ENCODE results near the gene COQ8B. TPM values are rescaled to one million over a fixed set of nuclear protein-coding genes. Genes with fewer than 3 reads are reported as not detected.
A peak's percentile ranks its signal among the peaks of the same experiment; 100 is the strongest.

COQ8B gene
- total and polyA plus RNA-seq, 7 experiments from 2014 or later, result 14.4 to 48.3 (median 36.9) TPM

DNA sequence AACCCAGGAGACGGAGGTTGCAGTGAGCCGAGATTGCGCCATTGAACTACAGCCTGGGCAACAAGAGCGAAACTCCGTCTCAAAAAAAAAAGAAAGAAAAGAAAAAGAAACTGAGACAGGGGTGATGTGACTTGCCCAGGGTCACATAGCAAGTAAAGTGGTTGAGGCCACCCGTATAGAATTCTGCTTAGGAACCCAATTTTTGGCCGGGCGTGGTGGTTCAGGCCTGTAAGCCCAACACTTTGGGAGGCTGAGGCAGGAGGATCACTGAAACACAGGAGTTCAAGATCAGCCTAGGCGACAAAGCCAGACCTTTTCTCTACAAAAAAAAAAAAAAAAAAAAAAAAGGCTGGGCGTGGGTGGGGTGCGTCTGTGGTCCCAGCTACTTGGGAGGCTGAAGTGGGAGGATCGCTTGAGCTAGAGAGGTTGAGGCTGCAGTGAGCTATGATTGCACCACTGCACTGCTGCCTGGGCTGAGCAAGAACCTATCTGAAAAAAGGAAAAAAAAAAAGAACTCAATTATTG lies 35.6 kb upstream of the COQ8B start:
- DNase-seq (no peak), ATAC-seq (no peak)
- H3K36me3 ChIP-seq (ENCODE audit: control insufficient read depth in 2 of 3, insufficient read depth in 3 of 3, low read length in 3 of 3), result peaks cover 2 to 17% (median 5%) of the 10 kb centered on the region in 3 experiments
- Mint-ChIP-seq H3K27ac (peak overlapping the region; percentile 55 to 99 (median 98)), H3K4me1 (peaks cover 46 to 63% (median 59%) of the 10 kb centered on the region in 7 donors), H3K36me3 (peaks cover 0 to 45% (median 16%) of the 10 kb centered on the region in 5 donors), H3K4me3 (peak overlapping the region; percentile 93 to 100 (median 96)), H3K27me3 (no peaks in the 10 kb centered on the region), H3K9me3 (peaks cover 0 to 1% (median 0%) of the 10 kb centered on the region in 11 donors)
- H3K4me1 ChIP-seq (ENCODE audit: control insufficient read depth in 2 of 2, insufficient read depth in 2 of 2, low read length in 2 of 2), result peaks cover 32 to 47% of the 10 kb centered on the region in 2 donors
- ChIA-PET POLR2A (interaction anchor here (0.8 to 4.6 kb wide), 8 partner anchors 19 to 53 kb away, joined by 3 to 92 read pairs (median 6); partner anchors contain the start of genes COQ8B, EGLN2, ITPKC and RAB4B), CTCF (interaction anchor here (0.6 to 1.2 kb wide), 5 partner anchors 45 to 1212 kb away, joined by 3 read pairs; no protein-coding TSS in a partner anchor)
- peak overlapping the region; percentile 83 for H3K27ac ChIP-seq (ENCODE audit: low read depth, low read length)
- intact Hi-C loops (cut with micrococcal nuclease), result no loop called here
- H3K4me3 ChIP-seq (ENCODE audit: low read length), result peak overlapping the region; percentile 96
- no peaks in the 10 kb centered on the region for H3K27me3 ChIP-seq (ENCODE audit: control insufficient read depth in 2 of 2, insufficient read depth in 2 of 2, low read length in 2 of 2)
- no peaks in the 10 kb centered on the region for H3K9me3 ChIP-seq (ENCODE audit: control insufficient read depth in 2 of 3, low read length in 3 of 3)

DNA sequence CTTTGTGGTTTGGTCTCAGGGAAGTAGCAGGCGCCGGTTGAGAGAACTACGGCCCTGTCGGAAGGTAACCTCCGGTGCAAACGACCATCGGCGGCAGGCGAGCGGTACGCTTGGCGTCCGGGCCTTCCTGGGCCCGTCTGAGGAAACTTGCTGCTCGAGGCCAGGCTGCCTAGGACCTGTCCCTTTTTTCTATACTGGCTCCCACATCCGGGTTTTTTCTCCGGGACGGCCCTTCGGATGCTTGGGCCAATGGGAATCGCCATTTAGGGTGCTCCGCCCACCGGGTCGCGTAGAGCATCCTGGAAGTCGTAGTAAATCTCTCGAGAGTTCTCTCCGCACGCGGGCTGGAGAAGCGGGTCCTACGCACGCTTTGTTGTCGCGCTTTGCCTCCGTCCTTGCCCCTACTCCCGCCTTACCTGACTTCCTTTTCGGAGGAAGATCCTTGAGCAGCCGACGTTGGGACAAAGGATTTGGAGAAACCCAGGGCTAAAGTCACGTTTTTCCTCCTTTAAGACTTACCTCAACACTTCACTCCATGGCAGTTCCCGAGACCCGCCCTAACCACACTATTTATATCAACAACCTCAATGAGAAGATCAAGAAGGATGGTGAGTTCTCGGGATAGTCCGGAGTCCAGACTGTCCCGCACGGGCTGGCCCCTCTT lies 34.3 kb upstream of the COQ8B start, which contains the start of gene SNRPA:
Gene SNRPA (plus strand): TSS at position 330 of the 664 bp plus-strand sequence. CDS start 206 bp downstream, at position 536.
- Mint-ChIP-seq H3K4me1 (peaks cover 37 to 51% (median 49%) of the 10 kb centered on the region in 7 donors), H3K36me3 (peaks cover 0 to 38% (median 11%) of the 10 kb centered on the region in 5 donors), H3K9me3 (peaks cover 0 to 1% (median 0%) of the 10 kb centered on the region in 11 donors), H3K4me3 (peak within 1 kb of the TSS; percentile 93 to 100 (median 96)), H3K27me3 (no peaks in the 10 kb centered on the region), H3K27ac (peak within 1 kb of the TSS; percentile 90 to 99 (median 98))
- Histone ChIP-seq H3K36me3 (ENCODE audit: control insufficient read depth in 2 of 3, insufficient read depth in 3 of 3, low read length in 3 of 3) (peaks cover 0 to 6% (median 0%) of the 10 kb centered on the region in 3 experiments), H3K9me3 (ENCODE audit: control insufficient read depth in 2 of 3, low read length in 3 of 3) (no peaks in the 10 kb centered on the region), H3K27ac (ENCODE audit: low read depth, low read length) (peak within 1 kb of the TSS; percentile 84), H3K27me3 (ENCODE audit: control insufficient read depth in 2 of 2, insufficient read depth in 2 of 2, low read length in 2 of 2) (no peaks in the 10 kb centered on the region), H3K4me3 (ENCODE audit: low read length) (peak within 1 kb of the TSS; percentile 96), H3K4me1 (ENCODE audit: control insufficient read depth in 2 of 2, insufficient read depth in 2 of 2, low read length in 2 of 2) (peaks cover 19 to 34% of the 10 kb centered on the region in 2 donors)
- ATAC-seq (peak; percentile 81), DNase-seq (peak in 7 of 9 donors; percentile 94 to 99 (median 98))
- CTCF ChIA-PET, result interaction anchor here (0.7 to 1.7 kb wide), 6 partner anchors 27 to 60 kb away, joined by 3 to 9 read pairs (median 6); partner anchors contain the start of genes COQ8B, EGLN2 and RAB4B
- POLR2A ChIA-PET, result interaction anchor here (0.6 to 4.6 kb wide), 20 partner anchors 8 to 613 kb away, joined by 3 to 92 read pairs (median 4); partner anchors contain the start of genes B9D2, COQ8B, EGLN2 and HNRNPUL1
- intact Hi-C loops (cut with micrococcal nuclease), result loop anchor here (1.0 to 2.0 kb wide), 18 partner anchors 27 to 646 kb away; partner anchors contain the start of genes BCKDHA (in 2 of the 2), COQ8B (in 2 of the 2), EXOSC5 (in 2 of the 2) and NUMBL (in 2 of the 2)

DNA sequence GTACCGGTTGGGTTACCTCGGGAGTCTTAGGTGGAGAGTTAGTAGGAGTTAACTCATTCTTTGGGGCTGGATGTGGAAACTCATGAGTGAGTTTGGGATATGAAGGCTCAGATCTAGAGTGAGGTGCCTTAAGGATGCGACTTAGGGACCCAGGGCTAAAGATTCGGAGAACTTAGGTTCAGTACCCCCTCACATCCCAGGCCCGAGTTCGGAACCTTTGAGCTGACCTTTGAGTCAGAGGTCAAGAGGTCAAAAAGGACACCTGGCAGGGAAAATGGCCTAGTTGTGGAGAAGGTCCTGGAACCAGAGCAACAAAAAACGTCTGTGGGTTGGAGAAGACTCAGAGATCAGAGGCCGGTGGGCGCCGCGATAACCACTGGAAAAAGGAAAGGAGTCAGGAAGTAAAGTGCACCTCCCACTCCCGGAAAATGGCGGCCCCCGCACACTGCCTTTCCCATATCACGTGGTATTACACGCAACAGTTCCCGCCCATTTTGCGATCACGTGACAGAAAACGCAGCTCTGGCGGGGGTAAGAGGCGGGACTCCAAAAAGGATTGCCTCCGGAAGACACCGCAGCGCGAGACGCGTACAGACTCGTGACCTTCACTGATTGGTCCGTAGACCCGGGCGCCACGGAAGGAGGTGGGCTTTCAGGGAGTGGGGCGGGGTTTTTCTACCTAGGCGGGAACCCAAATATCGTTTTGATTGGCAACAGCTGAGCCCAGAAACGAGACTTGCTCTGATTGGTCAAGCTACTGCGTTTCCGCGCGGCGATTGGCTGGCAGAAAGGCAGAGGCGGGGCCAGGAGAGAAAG lies 33.6 kb upstream of the COQ8B start, which contains the start of gene ACTMAP:
Gene ACTMAP (minus strand): TSS at position 420 of the 816 bp plus-strand sequence. CDS start 674 bp downstream, outside the sequence.
- Mint-ChIP-seq H3K4me1 (peaks cover 31 to 43% (median 42%) of the 10 kb centered on the region in 7 donors), H3K4me3 (peak within 1 kb of the TSS; percentile 93 to 100 (median 96)), H3K27ac (peak within 1 kb of the TSS; percentile 90 to 99 (median 98)), H3K27me3 (no peaks in the 10 kb centered on the region), H3K9me3 (peaks cover 0 to 1% (median 0%) of the 10 kb centered on the region in 11 donors), H3K36me3 (peaks cover 0 to 31% (median 7%) of the 10 kb centered on the region in 5 donors)
- H3K27me3 ChIP-seq (ENCODE audit: control insufficient read depth in 2 of 2, insufficient read depth in 2 of 2, low read length in 2 of 2), result no peaks in the 10 kb centered on the region
- intact Hi-C loops (cut with micrococcal nuclease), result loop anchor here (1.0 to 2.0 kb wide), 13 partner anchors 28 to 601 kb away; partner anchors contain the start of genes NUMBL (in 2 of the 2), BLVRB (in 1 of the 2), COQ8B (in 1 of the 2) and RAB4B (in 1 of the 2)
- H3K9me3 ChIP-seq (ENCODE audit: control insufficient read depth in 2 of 3, low read length in 3 of 3), result no peaks in the 10 kb centered on the region
- ATAC-seq (peak; percentile 93), DNase-seq (peak; percentile 95 to 100 (median 100))
- H3K36me3 ChIP-seq (ENCODE audit: control insufficient read depth in 2 of 3, insufficient read depth in 3 of 3, low read length in 3 of 3), result no peaks in the 10 kb centered on the region
- ChIA-PET CTCF (interaction anchor here (0.7 to 1.7 kb wide), 6 partner anchors 28 to 61 kb away, joined by 3 to 9 read pairs (median 6); partner anchors contain the start of genes COQ8B, EGLN2 and RAB4B), POLR2A (interaction anchor here (0.6 to 4.6 kb wide), 22 partner anchors 8 to 614 kb away, joined by 3 to 92 read pairs (median 4); partner anchors contain the start of genes B9D2, COQ8B, EGLN2 and HNRNPUL1)
- H3K27ac ChIP-seq (ENCODE audit: low read depth, low read length), result peak within 1 kb of the TSS; percentile 84
- peak within 1 kb of the TSS; percentile 96 for H3K4me3 ChIP-seq (ENCODE audit: low read length)
- peaks cover 11 to 27% of the 10 kb centered on the region in 2 donors for H3K4me1 ChIP-seq (ENCODE audit: control insufficient read depth in 2 of 2, insufficient read depth in 2 of 2, low read length in 2 of 2)

DNA sequence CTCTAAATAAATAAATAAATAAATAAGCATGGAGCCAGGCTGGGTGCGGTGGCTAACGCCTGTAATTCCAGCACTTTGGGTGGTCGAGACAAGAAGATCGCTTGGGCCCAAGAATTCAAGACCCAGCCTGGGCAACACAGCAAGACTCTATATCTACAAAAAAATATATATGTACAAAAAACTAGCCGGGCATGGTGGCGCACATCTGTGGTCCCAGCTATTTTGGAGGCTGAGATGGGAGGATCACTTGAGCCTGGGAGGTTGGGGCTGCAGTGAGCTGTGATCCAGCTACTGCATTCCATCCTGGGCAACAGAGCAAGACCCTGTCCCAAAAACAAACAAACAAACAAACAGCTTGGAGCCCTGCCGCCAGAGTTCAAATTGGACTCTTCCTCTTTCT lies 30.9 kb upstream of the COQ8B start:
- ATAC-seq (no peak), DNase-seq (no peak)
- Mint-ChIP-seq H3K4me1 (peaks cover 16 to 27% (median 25%) of the 10 kb centered on the region in 7 donors), H3K4me3 (no peak overlapping the region), H3K36me3 (peaks cover 0 to 19% (median under 1%) of the 10 kb centered on the region in 5 donors), H3K9me3 (peaks cover 0 to 1% (median 0%) of the 10 kb centered on the region in 11 donors), H3K27ac (peak overlapping the region in 1 of 9 donors; percentile 46), H3K27me3 (no peaks in the 10 kb centered on the region)
- intact Hi-C loops (cut with micrococcal nuclease), result no loop called here
- ChIA-PET POLR2A (interaction anchor here (0.8 to 1.4 kb wide), 2 partner anchors 10 to 51 kb away, joined by 3 read pairs; no protein-coding TSS in a partner anchor), CTCF (interaction anchor here (0.5 to 1.2 kb wide), 4 partner anchors 15 to 84 kb away, joined by 3 read pairs; partner anchors contain the start of genes COQ8B and ITPKC)
- Histone ChIP-seq H3K4me3 (ENCODE audit: low read length) (no peak overlapping the region), H3K27me3 (ENCODE audit: control insufficient read depth in 2 of 2, insufficient read depth in 2 of 2, low read length in 2 of 2) (no peaks in the 10 kb centered on the region), H3K9me3 (ENCODE audit: control insufficient read depth in 2 of 3, low read length in 3 of 3) (no peaks in the 10 kb centered on the region), H3K36me3 (ENCODE audit: control insufficient read depth in 2 of 3, insufficient read depth in 3 of 3, low read length in 3 of 3) (no peaks in the 10 kb centered on the region), H3K4me1 (ENCODE audit: control insufficient read depth in 2 of 2, insufficient read depth in 2 of 2, low read length in 2 of 2) (peaks cover 10 to 11% of the 10 kb centered on the region in 2 donors), H3K27ac (ENCODE audit: low read depth, low read length) (no peak overlapping the region)

DNA sequence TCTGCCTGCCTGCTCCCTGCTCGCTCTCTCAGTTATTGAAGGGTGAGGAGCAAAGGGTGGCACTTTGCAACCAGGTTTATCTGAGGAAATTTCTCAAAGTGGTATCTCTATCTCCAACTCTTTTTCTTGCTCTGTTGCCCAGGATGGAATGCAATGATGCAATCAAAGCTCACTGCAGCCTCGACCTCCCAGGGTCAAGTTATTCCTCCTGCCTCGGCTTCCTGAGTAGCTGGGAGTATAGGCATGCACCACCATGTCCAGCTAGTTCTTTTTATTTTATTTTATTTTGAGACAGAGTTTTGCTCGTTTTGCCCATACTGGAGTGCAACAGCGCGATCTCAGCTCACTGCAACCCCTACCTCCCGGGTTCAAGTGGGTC lies 28.7 kb upstream of the COQ8B start:
- intact Hi-C loops (cut with micrococcal nuclease), result no loop called here
- peaks cover 0 to 1% (median 0%) of the 10 kb centered on the region in 11 donors for H3K9me3 Mint-ChIP-seq
- H3K4me3 Mint-ChIP-seq, result no peak overlapping the region
- ATAC-seq, result no peak
- H3K27me3 Mint-ChIP-seq, result no peaks in the 10 kb centered on the region
- H3K4me1 Mint-ChIP-seq, result peaks cover 11 to 19% (median 14%) of the 10 kb centered on the region in 7 donors
- peaks cover 8 to 10% of the 10 kb centered on the region in 2 donors for H3K4me1 ChIP-seq (ENCODE audit: control insufficient read depth in 2 of 2, insufficient read depth in 2 of 2, low read length in 2 of 2)
- peak overlapping the region in 1 of 9 donors; percentile 78 for H3K27ac Mint-ChIP-seq
- ChIA-PET CTCF (interaction anchor here (0.6 to 1.6 kb wide), 3 partner anchors 61 to 896 kb away, joined by 3 to 9 read pairs (median 3); no protein-coding TSS in a partner anchor), POLR2A (interaction anchor here (1.3 kb wide), 1 partner anchor 33 kb away, joined by 3 read pairs; no protein-coding TSS in a partner anchor)
- no peaks in the 10 kb centered on the region for H3K9me3 ChIP-seq (ENCODE audit: control insufficient read depth in 2 of 3, low read length in 3 of 3)
- H3K4me3 ChIP-seq (ENCODE audit: low read length), result no peak overlapping the region
- H3K36me3 Mint-ChIP-seq, result peaks cover 0 to 5% (median 0%) of the 10 kb centered on the region in 5 donors
- no peaks in the 10 kb centered on the region for H3K27me3 ChIP-seq (ENCODE audit: control insufficient read depth in 2 of 2, insufficient read depth in 2 of 2, low read length in 2 of 2)
- H3K27ac ChIP-seq (ENCODE audit: low read depth, low read length), result no peak overlapping the region
- peaks cover 0 to 4% (median 0%) of the 10 kb centered on the region in 3 experiments for H3K36me3 ChIP-seq (ENCODE audit: control insufficient read depth in 2 of 3, insufficient read depth in 3 of 3, low read length in 3 of 3)
- DNase-seq, result no peak

Data from naive thymus-derived CD4-positive, alpha-beta T cell (primary cell).